ENCODE data around the gene RGL4.
"Not testable (repeated sequence)": the region's sequence is repeated elsewhere in the genome, so short reads cannot be mapped to it uniquely, and the experiment has no call there.

Gene RGL4

DNA sequence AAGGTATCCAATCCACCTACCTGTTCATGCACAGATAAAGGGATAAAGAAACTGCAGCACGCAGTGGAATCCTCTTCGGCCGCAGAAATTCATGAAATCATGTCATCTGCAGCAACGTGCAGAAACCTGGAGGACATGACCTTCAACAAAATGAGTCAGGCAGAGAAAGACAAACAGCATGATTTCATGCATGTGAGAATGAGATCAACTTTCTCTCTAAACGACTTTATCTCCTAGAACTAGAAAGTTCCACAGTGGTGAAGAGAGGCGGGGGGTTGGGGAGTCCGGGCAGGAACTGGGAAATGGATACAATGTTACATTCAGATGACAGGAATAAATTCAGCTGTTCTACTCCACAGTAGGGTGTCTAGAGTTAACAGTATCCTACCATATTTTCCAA lies 9.9 kb downstream of the RGL4 start:
- no peak for DNase-seq

DNA sequence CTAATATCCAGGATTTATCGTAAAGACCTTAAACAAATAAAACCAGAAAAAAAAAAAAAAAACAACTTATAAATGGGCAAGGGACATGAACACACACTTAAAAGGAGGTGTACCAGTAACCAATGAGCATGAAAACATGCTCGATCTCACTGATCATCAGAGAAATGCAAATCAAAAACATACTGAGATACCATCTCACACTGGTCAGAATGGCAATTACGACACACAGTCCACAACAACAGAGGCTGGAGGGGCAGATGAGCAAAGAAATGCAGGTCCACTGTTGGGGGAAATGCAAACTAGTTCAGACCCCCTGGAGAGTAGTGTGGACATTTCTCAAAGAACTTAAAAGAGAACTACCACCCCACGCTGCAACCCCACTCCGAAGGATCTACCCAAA lies 13.2 kb downstream of the RGL4 start:
- no peak for DNase-seq

DNA sequence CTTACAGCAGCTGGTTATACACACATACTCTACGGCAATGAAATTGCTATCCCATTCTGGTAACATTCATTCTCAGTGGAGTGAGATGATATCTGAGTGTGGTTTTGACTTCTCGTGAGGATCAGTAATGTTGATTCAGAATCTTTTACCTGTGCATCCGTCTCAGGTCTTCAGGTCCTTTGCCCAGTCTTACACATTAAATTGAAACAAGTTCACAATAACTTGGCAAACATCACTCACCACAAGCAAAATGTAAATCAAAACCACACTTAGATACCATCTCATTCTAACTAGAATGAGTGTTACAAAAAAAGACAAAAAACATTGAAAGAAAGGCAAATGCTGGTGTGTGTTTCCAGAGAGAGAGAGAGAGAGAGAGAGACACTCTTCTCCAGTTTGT lies 14.0 kb downstream of the RGL4 start:
- no peak for DNase-seq

DNA sequence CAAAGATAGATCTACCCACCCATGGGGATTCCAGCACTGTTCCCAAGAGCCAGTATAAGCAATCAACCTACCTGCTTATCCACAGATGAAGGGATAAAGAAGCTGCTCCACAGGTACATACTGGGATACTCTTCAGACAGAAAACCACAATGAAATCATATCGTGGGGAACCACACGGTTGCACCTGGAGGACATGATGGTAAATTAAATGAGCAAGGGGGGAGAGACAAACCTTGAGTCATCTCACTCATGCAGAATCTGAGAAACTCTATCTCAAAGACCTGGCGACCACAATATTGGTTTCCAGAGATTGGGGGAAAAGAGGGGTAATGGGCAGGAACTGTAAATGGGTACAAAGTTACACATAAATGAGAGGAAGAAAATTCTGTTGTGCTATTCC lies 14.5 kb downstream of the RGL4 start:
- no peak for DNase-seq

DNA sequence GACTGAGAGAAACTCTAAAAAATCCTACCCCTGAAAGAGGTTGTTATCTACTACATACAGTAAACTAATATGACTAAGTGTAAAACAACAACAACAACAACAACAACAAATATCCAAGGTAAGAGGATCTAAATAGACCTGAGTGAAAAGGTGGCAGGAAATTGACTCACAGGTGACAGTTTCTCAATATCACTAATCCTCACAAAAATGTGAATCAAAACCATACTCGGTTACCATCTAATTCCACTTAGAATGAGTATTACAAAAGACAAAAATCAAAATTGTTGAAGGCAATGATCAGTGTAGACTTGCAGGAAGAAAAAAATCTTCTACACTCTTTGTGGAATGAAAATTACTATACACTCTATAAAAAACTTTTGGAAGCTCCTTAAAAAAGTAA lies 17.5 kb downstream of the RGL4 start:
- no peak for DNase-seq

DNA sequence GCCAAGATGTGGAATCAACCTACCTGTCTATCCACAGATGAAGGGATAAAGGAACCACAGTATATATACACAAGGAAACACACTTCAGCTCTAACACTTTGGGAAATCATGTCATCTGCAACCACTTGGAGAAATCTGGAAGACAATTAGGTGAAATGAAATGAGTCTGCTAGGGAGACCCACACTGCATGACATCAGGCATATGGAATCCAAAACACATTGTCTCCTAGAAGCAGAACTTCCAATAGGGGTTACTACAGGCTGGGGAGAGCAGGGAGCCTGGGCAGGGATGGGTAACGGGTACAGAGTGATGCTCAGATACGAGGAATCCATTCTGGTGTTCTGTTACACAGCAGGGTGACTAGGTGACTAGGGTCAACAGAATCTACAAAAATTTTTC lies 18.3 kb downstream of the RGL4 start:
- no peak for DNase-seq

DNA sequence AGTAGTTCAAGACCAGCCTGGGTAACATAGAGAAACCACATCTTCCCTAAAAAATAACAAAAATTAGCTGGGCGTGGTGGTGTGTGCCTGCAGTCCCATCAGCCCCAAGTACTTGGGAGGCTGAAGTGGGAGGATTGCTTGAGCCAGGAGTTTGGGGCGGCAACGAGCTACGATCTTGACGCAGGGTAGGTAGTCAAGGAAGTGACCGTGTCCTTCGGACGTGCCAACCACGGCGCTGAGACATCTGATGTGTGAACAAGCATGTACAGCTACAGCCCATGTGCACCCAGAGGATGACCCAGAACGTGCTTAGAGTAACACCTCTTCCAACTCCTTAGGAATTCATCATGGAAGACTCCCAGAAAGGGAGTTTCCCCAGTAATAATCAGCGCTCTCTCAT lies 21.4 kb downstream of the RGL4 start:
- DNase-seq, result no peak

DNA sequence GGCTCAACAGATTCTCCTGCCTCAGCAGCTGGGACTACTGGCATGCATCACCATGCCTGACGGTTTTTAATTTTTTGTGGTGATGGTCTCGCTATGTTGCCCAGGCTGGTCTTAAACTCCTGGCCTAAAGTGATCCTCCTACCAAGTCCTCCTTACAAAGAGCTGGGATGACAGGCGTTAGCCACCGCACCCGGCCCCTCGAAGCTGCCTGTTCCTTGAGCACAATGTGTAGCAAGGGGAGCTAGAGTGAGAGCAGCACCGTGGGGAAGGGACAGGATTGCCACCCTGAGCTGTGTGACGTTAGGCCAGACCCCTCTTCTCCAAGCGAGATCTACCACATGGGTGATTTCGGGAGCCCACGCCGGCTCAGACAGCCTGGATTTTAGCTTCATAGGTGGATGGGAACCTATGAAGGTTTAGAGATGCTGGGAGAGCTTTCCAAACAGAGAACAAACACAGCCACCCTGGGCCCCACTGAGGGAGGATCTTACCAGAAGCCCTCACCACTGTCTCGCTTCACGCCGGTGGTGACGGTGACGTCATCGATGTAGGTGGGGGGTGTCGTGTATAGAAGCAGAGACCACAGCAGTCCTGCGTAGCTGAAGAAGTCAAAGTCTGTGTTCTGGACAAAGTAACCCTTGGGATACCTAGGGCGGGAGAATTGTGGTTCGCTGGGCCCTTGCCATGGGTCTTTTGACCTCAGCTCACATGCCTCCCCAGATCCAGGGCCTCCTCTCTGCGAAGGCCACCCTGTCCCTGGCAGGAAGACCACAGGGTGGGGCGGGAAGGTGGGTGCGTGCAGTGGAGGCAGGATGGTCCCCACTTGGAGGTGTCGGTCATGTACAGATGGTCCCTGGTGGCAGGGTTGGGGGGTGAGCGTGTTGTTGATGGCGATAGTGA lies 23.1 kb downstream of the RGL4 start:
- DNase-seq, result no peak

DNA sequence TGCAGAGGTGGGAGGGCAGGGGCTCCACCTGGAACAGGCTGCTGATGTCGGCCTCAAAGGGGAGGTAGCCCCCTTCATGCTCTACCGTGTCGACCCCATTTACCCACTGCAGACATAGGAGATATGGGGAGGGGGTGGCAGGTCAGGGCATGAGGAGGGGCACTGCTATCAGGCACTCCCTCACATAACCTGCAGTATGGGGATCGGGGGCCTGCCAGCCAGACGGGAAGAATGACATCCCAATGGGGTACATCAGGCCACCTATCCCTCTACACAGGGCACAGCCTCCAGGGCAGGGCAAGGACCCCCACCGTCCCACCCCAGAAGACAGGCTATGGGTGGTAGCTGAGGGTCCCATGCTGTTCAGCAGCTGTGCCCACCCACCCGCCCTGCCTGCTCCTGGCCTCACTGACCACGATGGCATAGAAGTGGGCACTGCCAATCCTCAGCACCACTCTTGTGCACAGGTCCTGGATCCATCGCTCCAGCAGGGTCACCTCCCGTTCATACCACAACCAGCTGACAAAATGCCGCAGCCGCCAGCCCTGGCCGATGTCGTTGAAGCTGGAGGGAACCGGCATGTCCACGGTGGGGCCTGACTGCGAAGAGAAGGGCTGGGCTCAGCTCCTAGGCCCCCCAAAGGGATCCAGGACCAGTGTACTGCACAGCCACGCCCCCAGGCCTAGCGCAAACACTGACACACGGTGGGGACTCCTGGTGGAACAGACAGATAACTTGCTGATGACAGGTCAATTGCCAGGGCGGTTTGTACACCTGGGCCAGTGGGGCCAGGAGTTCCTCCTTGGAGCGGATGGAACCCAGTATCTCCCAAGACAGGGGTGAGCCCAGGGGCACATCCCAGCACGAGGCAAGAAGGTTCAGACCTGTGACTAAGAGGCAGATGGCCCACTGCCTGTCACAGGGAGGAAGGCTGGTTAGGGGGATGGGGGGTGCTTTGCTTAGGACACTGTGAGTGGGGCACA lies 24.1 kb downstream of the RGL4 start:
- no peak for DNase-seq

DNA sequence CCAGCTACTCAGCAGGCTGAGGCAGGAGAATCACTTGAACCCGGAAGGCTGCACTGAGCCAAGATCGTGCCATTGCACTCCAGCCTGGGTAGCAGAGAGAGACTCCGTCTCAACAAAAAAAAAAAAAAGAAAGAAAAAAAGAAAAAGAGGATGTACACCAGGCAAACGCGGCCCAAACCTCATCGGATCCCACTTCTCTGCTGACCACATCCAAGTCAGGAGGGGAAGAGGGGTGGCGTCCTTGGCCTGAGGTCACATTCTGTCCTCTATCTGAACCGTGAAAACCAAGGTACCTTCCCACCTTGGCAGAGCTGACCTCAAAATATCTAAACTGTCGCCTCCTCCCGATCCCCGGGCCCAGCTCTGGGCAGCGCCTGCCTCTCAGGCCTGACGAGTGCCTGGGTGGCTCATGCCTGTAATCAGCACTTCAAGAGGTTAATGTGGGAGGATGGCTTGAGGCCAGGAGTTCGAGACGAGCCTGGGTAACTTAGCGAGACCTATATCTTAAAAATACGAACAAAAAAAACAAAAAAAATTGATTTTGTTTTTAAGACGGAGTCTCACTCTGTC lies 25.1 kb downstream of the RGL4 start:
- no peak for DNase-seq

DNA sequence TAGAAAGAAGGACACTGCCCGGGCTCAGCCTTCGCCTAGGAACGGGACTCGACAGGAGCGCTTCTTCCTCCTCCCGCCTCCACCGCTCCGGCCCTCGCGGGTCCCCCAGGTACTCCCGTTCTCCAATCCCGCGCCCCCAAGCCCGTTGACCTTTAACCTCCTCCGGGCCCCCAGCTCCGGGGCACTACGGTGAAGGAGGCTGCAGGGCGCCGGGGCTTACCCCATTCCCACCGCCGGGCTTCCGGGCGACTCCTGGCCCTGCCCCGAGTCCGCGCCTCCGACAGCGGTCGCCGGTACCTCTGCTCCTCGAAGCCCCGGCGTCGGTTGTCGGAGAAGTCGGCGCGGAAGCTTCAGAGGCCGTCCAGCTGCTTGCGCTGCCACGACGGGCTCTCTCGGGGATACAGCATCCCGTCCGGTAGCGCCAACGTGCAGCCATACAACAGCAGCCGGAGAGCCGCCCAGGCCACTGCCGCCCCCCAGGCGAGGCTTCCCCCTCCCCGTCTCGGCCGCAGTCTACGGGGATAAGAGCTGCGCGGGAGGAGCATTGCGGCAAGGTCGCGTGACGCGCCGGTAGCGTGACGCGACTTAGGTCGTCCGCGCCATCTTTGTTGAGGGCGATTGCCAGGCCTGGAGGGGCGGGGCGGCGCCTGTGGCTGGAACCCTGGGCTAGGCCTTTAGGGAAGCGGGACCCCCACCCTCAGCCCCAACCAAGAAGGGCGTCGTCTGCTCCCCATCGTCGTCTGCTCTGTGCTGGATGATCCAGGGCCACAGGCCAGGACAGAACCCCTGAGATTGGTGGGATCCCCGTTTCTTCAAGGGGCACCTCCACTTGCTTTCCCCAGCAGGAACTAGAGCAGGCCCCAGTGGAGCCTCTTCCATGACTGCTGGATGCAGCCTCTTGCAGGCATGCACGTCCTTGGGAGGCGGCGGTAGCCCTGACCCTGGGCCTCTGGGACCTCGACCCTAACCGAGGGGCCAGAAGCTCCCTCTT lies 26.3 kb downstream of the RGL4 start:
- peak; percentile 85 for DNase-seq

DNA sequence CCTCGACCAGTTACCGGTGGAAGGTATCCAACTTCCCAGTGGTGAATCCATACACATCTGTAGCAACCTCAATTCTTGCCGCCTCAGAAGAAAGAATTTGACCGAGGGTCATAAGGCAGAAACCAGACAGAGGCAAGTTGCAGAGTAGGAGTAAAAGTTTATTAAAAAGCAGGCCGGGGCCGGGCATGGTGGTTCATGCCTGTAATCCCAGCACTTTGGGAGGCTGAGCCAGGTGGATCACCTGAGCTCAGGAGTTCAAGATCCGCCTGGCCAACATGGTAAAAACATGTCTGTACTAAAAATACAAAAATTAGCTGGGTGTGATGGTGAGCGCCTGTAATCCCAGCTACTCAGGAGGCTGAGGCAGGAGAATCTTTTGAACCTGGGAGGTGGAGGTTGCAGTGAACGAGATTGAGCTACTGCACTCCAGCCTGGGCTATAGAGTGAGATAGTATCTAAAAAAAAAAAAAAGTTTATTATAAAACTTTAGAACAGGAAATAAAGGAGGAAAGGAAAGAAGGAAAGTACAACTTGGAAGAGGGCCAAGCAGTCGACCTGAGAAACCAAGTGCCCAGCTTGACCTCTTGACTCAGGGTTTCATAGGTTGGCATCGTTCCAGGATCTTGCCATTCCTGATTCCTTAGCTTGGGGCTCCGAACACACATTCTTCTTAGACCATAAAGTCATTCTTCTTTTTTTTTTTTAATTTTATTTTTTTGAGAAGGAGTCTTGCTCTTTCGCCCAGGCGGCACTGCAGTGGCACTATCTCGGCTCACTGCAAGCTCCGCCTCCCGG lies 27.8 kb downstream of the RGL4 start:
- DNase-seq, result no peak

DNA sequence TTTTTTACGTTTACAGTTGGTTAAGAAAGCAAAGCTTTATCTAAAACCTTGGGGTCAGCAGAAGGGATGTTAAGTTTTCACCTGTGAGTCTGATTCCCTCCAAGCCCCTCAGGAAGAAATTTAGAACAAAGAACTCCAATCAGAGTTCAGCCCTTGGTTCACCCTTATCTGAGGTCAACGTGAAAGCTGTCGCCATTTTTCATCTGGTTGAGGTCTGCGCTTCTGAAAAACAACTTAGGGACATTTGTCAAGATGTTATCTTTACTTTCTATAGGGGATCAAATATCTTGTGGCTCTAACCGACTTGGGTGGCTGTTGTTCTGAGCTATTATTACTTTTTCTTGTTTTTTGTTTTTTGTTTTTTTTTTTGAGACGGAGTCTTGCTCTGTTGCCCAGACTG lies 30.0 kb downstream of the RGL4 start:
- no peak for DNase-seq

DNA sequence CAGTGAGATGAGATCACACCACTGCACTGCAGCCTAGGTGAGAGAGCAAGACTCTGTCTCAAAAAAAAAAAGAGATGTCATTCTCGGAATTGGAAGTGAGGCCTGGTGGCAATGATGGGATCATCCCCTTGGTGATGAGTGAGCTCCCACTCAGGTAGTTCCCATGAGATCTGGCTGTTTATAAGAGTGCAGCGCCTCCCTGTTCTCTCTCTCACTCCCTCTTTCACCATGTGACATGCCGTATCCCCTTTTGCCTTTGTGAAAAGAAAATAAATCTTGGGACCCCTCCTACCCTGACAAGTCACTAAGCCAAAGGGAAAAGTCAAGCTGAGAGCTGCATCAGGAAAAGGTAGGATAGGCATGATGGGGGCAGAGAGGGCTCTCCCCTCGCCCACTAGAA lies 31.3 kb downstream of the RGL4 start:
- DNase-seq, result no peak

DNA sequence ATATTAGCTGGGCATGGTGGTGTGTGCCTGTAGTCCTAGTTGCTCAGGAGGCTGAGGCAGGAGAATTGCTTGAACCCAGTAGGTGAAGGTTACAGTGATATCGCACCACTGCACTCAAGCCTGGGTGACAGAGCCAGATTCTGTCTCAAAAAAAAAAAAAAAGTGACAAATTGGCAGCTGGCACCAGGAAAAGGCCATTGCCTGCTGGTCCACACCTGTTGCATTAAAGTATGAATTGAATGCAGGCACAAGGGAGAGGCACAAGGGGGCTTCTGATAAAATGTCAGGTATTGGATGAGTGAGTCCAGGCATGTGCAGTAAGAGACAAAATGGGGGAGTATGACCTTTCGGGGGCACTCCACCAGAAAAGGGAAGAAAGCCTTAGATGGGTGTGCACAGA lies 31.9 kb downstream of the RGL4 start:
- DNase-seq, result no peak

DNA sequence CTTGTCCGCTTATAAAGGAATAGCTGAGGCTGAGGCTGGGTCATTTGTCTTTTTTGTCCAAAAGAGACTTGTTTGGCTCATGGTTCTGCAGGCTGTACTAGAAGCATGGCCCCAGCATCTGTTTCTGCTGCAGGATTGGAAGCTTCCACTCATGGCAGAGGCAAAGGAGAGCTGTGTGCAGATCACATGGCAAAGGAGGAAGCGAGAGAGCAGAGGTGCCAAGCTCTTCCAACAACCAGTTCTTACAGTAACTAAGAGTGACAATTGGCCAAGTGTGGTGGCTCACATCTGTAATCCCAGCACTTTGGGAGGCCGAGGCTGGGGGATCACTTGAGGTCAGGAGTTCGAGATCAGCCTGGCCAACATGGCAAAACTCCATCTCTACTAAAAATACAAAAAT lies 37.3 kb downstream of the RGL4 start:
- not testable (repeated sequence) for DNase-seq

DNA sequence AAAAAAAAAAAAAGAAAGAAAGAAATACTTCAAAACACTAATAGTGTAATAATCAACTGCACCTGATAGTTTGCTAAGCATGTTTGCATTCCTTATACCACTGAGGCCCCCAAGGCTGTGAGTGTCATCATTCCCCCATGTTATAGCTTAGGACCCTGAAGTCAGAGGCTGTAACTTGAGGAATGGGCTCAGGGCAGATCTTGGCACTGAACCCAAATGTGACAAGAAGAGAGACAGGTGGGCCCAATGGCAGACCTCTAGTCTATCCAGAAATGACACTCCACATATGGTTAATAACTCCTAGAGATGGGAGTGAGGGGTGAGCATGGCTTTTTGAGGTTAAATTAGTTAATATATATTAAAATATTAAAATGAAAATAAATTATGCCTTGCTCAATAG lies 46.9 kb downstream of the RGL4 start:
- DNase-seq, result no peak

DNA sequence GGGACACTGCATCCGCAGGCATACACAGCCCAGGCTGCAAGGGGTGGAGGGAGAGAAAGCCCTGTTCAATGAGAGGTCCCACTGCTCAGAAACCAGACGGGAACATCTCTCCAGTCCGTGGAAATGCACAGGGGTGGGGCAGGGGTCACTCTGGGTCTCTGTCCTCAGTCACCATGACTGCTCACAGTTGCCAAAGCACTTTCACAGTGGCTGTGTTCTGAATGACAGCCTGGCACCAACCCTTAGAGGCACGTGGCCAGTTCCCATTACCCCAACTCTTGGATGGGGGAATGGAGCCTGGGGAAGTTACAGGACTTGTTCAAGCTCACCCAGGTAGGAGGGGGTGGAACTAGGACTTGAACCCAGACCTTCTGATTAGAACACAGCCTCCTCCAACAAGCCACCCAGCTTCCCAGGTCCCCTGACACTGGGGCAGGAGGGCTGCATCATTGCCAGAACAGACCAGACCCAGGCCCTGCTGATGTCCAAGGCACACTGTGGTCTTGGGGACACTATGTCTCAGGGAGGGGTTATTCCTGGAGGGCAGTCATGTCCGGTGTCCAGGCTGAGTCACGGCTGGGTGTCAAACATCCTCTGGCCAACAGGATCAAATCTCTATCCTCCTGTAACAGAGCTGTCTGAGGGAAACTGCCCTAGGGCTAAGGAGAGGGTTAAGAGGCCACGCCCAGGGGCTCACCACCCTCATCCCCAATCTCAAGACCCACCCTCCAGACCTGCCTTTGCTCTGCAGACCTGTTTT lies 51.9 kb downstream of the RGL4 start:
- no peak for DNase-seq

DNA sequence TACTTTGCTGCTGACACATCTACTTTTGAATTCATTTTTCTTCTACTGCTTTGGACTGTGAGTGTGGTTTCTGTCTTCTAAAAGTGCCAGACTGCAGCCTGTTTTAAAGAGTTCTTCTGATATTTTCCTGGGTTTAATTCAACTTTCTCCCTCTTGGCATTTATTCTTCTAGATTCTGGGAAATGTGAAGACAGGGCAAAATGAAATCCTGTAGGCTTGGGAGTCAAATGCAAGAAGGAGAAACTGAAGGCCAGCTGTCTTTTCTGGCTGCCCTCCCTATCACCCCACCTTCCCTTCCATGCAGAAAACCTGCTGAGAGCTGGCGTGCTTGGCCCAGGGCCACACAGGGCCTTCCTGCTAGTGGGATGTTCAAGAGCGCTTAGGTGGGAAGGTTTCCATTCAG lies 52.5 kb downstream of the RGL4 start:
- no peak for DNase-seq

DNA sequence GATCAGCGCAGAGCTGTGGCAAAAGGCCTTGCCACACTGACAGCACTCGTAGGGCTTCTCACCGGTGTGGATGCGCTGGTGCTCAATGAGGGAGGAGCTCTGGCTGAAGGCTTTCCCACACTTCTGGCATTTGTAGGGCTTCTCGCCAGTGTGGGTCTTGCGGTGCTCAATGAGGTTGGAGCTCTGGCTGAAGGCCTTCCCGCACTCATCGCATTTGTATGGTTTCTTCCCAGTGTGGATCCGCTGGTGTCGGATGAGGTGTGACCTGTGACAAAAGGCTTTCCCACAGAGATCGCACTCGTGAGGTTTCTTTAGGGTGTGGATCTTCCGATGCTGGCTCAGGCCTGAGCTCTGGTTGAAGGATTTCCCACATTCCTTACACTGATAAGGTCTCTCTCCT lies 53.2 kb downstream of the RGL4 start:
- no peak for DNase-seq

DNA sequence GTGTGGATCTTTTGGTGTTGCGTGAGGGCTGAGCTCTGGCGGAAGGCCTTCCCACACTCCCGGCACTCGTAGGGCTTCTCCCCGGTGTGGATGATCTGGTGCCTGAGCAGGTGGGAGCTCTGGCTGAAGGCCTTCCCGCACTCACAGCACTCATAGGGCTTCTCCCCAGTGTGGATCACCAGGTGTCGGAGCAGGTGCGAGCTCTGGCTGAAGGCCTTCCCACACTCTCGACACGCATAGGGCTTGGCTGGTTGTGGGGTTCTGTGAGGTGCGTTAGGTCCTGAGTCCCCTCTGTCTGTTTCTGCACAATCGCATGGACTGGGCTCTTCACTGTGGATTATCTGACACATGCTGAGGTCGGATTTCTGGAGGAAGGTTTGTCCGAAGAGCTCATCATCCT lies 53.7 kb downstream of the RGL4 start:
- DNase-seq, result no peak

Data from activated CD4-positive, CD25-positive, alpha-beta regulatory T cell treated with anti-CD3 and anti-CD28 coated beads, Interleukin-2, amount 50 U/mL, for 72 hours (primary cell).